K562 (cell line): ENCODE measurements around the gene DHRS11. TPM values are rescaled to one million over a fixed set of nuclear protein-coding genes. Genes with fewer than 3 reads are reported as not detected.
A peak's percentile ranks its signal among the peaks of the same experiment; 100 is the strongest.

Experiments
- ATF2 ChIP-seq: sonication (generic); formaldehyde crosslinking; IDR thresholded peaks from 2 replicates; pipeline ENCODE4 v1.8.1; 2022; ENCODE audit warnings: missing genetic modification reagents
- DMBX1 ChIP-seq: fragments of 250-450 bp; sonication (Bioruptor Pico); IDR thresholded peaks from 2 replicates; pipeline ENCODE4 v1.8.0; 2022; ENCODE audit warnings: inconsistent platforms, mild to moderate bottlenecking, moderate library complexity, borderline replicate concordance
- L3MBTL2 ChIP-seq: fragments of 450-650 bp; IDR thresholded peaks from 2 replicates; pipeline ENCODE4 v1.6.1; 2016; ENCODE audit warnings: mild to moderate bottlenecking, moderate library complexity
- MTA1 ChIP-seq: fragments of 450-650 bp; IDR thresholded peaks from 2 replicates; pipeline ENCODE4 v1.6.1; 2017; ENCODE audit warnings: borderline replicate concordance
- TEAD4 ChIP-seq, 2 experiments: sonication (generic) in 1 of 2; formaldehyde crosslinking in 1 of 2; IDR thresholded peaks; 2 replicates each; pipeline versions ENCODE4 v1.6.1 to v1.8.0; 2012 to 2022; ENCODE audit warnings: borderline replicate concordance in 1 of 2, inconsistent platforms in 1 of 2, low read length in 1 of 2, mild to moderate bottlenecking in 1 of 2, missing genetic modification reagents in 1 of 2
- ZBTB17 ChIP-seq: fragments of 450-650 bp; formaldehyde crosslinking; IDR thresholded peaks from 2 replicates; pipeline ENCODE4 v1.4.0; 2020; ENCODE audit warnings: mild to moderate bottlenecking
- ZFPM2 ChIP-seq: fragments of 250-450 bp; sonication (Bioruptor Pico); IDR thresholded peaks from 2 replicates; pipeline ENCODE4 v1.5.1; 2022; ENCODE audit warnings: mild to moderate bottlenecking
- ZNF407 ChIP-seq: fragments of 450-650 bp; IDR thresholded peaks from 2 replicates; pipeline ENCODE4 v1.6.1; 2016; ENCODE audit warnings: low read depth
- ZNF79 ChIP-seq: fragments of 250-450 bp; sonication (Bioruptor Pico); IDR thresholded peaks from 2 replicates; pipeline ENCODE4 v1.4.0; 2020; ENCODE audit warnings: low read depth, mild to moderate bottlenecking, moderate library complexity
- polyA plus RNA-seq, 8 experiments: library from polyadenylated mRNA; depleted of rRNA in 4 of 8; stranded (reverse) in 5 of 8; unstranded in 3 of 8; fragments of >200 nt; fragmentation: Nextera tagmentation in 2 of 8; fragmentation: Illumina TruSeq in 1 of 8; extraction: Ambion mirVana in 2 of 8; extraction: Trizol in 1 of 8; gene quantifications; 2 replicates each; pipeline versions ENCODE4 v1.2.1 to v1.2.3, GENCODE V29; 2011 to 2014; ENCODE audit warnings: inconsistent platforms in 1 of 8, missing spikeins in 1 of 8
- total RNA-seq, 7 experiments: library from RNA; depleted of rRNA in 6 of 7; stranded (reverse); fragments of >200 nt in 6 of 7; fragmentation: Illumina TruSeq in 2 of 7; extraction: Trizol in 2 of 7; gene quantifications; 2 replicates each; pipeline versions ENCODE4 v1.2.1 to v1.2.3, GENCODE V29; 2011 to 2021; ENCODE audit warnings: low replicate concordance in 1 of 7
- TF ChIP-seq, protein P1 (sequence below), 2 experiments: fragments of 450-650 bp; formaldehyde crosslinking in 1 of 2; IDR thresholded peaks; 2 replicates each; pipeline versions ENCODE4 v1.4.0 to v1.6.1; 2014 to 2020; ENCODE audit warnings: mild to moderate bottlenecking in 2 of 2, borderline replicate concordance in 1 of 2, low read depth in 1 of 2

The DHRS11 gene
- total and polyA plus RNA-seq, 9 of the 15 experiments (the other 6 are each of a cell fraction or from before 2014, with no cell fraction given): 15.2 to 123 (median 59.8) TPM

DNA sequence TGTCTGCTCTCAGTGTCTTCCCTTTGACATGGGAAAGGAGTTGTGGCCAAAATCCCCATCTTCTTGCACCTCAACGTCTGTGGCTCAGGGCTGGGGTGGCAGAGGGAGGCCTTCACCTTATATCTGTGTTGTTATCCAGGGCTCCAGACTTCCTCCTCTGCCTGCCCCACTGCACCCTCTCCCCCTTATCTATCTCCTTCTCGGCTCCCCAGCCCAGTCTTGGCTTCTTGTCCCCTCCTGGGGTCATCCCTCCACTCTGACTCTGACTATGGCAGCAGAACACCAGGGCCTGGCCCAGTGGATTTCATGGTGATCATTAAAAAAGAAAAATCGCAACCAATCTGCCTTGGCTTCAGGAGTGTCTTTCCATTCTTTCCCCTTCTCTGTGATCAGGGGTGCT is 8.8 kb downstream of the DHRS11 start (continued):
- peak; percentile 67 for TF ChIP-seq TEAD4 (IDR thresholded peaks at IDR 0.05; ENCODE audit: low read length)
- no peak for TF ChIP-seq TEAD4 (CRISPR knock-in tag; IDR thresholded peaks at IDR 0.05; ENCODE audit: borderline replicate concordance)
- no peak for TF ChIP-seq ZNF79 (CRISPR knock-in tag)
- no peak for TF ChIP-seq ATF2 (CRISPR knock-in tag)
- no peak for TF ChIP-seq L3MBTL2
- TF ChIP-seq ZBTB17 (CRISPR knock-in tag): no peak
- no peak for TF ChIP-seq ZNF407
- TF ChIP-seq DMBX1 (CRISPR knock-in tag): peak; percentile 31; the same call in 1 of the 2 replicates
- no peak for TF ChIP-seq MTA1
- no peak for TF ChIP-seq ZFPM2 (CRISPR knock-in tag)
- TF ChIP-seq, protein P1, sequence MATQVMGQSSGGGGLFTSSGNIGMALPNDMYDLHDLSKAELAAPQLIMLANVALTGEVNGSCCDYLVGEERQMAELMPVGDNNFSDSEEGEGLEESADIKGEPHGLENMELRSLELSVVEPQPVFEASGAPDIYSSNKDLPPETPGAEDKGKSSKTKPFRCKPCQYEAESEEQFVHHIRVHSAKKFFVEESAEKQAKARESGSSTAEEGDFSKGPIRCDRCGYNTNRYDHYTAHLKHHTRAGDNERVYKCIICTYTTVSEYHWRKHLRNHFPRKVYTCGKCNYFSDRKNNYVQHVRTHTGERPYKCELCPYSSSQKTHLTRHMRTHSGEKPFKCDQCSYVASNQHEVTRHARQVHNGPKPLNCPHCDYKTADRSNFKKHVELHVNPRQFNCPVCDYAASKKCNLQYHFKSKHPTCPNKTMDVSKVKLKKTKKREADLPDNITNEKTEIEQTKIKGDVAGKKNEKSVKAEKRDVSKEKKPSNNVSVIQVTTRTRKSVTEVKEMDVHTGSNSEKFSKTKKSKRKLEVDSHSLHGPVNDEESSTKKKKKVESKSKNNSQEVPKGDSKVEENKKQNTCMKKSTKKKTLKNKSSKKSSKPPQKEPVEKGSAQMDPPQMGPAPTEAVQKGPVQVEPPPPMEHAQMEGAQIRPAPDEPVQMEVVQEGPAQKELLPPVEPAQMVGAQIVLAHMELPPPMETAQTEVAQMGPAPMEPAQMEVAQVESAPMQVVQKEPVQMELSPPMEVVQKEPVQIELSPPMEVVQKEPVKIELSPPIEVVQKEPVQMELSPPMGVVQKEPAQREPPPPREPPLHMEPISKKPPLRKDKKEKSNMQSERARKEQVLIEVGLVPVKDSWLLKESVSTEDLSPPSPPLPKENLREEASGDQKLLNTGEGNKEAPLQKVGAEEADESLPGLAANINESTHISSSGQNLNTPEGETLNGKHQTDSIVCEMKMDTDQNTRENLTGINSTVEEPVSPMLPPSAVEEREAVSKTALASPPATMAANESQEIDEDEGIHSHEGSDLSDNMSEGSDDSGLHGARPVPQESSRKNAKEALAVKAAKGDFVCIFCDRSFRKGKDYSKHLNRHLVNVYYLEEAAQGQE (IDR thresholded peaks at IDR 0.05; ENCODE audit: borderline replicate concordance): no peak
- TF ChIP-seq, protein P1 (CRISPR knock-in tag; IDR thresholded peaks at IDR 0.05; ENCODE audit: low read depth): no peak
